Activated CD8-positive, alpha-beta memory T cell treated with anti-CD3 and anti-CD28 coated beads for 24 hours (primary cell): ENCODE data around the gene VTI1B.
"Not testable (repeated sequence)": the region's sequence is repeated elsewhere in the genome, so short reads cannot be mapped to it uniquely, and the experiment has no call there.

Experiments used
- DNase-seq: peaks from one replicate; pipeline ENCODE4 v3.0.0-alpha.2; 2020

The VTI1B gene

DNA sequence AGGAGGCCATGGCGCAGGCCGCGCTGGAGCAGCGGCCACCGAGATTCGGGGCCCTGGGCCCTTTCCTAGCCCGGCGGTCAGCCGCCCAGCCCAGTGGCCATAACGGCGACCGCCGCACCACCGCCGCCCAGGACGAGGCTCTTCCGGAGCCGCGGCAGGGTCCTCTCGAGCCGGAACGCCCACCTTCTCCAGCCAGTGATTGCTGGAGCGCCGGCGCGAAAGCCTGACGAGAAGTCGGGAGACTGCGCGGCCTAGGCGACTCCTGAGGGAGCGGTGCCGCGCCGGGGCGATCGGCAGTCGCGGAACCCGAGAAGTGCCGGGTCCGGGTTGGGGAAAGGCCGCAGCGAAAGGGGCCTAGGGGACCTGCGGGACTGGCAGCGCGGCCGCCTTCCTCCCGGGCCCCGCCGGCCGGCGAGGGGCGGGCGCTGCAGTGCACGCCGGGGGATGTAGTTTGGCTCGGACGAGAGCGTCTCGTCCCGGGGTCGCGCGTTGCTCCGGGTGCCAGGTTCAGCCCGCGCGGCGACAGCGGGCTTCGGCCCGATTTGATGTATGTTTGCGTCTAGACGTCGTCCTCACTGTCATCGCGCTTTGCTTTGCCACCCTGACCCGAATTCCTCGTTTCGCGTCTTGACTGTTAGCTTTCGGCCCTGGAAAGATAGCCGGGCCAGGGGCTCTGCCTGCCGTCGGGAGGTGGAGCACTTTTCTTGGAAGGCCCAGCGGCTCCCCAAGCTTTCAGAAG lies at the start of gene VTI1B:
Gene VTI1B, minus strand, starts transcription at position 153 of the 739 bp plus-strand sequence. Its CDS starts 143 bp downstream, at position 10.
- DNase-seq: peak; percentile 95

DNA sequence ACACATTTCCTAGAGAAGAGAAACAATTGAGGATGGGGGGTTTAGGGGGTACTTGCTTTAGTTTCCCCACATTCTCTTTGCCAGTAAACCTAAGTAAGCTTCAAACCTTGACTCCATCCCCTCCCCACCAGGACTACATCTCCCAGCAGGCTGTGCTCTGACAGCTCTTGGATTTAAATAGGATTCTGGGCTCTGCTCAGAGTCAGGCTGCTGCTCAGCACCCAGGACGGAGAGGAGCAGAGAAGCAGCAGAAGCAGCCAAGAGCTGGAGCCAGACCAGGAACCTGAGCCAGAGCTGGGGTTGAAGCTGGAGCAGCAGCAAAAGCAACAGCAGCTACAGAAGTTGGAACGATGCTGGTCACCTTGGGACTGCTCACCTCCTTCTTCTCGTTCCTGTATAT lies 47.9 kb upstream of the VTI1B start:
- DNase-seq: no peak

GRCh38 chr14:67721875-67722274 lies 47.4 kb upstream of the VTI1B start:
- DNase-seq: no peak

DNA sequence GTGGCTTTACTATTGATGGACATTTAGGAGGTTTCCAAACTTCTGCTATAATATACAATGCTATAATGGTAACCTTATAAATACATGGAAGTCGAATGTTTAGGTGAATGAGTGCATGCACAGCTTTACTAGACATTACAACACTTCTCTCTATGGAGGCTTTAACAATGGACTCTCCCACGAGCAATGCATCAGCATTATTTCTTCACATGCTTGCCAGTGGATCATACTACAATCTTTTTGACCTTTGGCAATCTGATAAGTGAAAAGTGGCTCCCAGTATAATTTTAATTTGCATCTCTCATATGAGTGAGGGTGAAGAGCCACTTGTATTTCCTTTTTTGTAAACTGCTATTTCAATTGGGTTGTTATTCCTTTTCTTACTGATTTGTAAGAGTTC lies 45.4 kb upstream of the VTI1B start:
- no peak for DNase-seq

DNA sequence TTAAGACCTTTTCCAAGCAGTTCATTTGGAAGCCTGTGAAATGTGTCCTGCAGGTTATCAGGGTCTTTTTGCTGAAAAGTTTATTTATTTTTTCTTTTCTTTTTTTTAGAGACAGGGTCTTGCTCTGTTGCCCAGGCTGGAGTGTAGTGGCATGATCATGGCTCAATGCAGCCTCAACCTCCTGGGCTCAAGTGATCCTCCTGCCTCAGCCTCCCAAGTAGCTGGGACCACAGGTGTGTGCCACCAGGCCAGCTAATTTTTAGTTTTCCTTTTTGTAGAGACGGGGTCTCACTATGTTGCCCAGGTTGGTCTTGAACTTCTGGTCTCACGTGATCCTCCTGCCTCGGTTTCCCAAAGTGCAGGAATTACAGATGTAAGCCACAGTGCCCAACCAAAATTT lies 45.0 kb upstream of the VTI1B start:
- DNase-seq: not testable (repeated sequence)

DNA sequence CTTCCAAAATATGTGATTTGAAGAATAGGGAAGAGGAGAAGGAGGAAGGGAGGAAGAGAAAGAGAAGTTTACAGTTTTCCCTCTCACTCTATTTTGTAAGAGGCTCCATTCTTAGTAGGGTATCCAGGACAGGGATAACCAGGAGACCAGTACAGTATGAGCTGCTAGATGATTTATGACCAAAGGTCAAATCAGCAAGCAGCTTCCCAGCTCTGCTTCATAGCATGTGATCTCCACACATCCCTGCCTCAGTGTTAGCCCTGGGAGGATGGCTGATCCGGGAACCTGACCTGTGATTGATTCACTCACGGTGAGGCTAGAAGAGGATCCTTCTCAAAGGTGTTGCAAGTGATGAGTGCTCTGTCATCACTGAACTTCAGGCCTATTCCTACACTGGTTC lies 43.8 kb upstream of the VTI1B start:
- no peak for DNase-seq

DNA sequence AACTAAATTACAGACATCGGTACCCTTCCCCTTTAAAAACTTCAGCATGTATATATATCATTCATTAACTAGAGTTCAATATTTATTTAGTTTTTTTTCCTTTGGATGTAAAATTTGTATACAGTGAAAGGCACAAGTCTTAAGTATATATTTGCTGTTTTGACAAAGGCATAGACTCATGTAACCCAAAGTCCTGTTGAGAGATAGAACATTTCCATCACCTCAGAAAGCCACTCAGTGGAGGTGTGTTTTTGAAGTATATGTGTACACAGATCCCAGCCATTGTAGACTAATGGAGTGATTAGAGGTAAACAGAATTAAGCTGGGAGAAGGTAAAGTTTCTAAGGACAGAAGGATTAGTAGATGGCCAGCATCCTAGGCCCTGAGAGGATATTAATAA lies 42.6 kb upstream of the VTI1B start:
- no peak for DNase-seq

DNA sequence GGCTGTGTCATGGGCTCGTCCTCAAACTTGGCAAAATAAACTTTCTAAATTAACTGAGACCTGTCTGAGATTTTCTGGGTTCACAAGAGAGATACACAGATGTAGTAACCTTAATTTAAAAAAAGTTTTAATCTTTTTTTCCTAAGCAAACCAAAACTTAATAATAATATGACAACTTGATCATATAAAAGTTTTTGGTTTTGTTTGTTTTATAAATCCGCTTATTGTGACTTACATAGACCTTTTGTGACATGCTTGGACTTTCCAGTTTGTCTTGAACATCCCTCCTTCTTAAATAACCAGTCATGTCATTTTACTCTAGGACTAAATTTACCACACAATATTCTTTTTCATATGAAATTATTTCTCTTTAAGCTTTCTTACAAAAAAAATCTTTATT lies 35.8 kb upstream of the VTI1B start:
- no peak for DNase-seq

- DNase-seq: not testable (repeated sequence)
These were observed 35.4 kb upstream of the VTI1B start for GRCh38 chr14:67709796-67710195.

GRCh38 chr14:67709346-67709745 lies 34.9 kb upstream of the VTI1B start:
- not testable (repeated sequence) for DNase-seq

- DNase-seq: no peak
These were observed 30.8 kb upstream of the VTI1B start for GRCh38 chr14:67705211-67705610.

DNA sequence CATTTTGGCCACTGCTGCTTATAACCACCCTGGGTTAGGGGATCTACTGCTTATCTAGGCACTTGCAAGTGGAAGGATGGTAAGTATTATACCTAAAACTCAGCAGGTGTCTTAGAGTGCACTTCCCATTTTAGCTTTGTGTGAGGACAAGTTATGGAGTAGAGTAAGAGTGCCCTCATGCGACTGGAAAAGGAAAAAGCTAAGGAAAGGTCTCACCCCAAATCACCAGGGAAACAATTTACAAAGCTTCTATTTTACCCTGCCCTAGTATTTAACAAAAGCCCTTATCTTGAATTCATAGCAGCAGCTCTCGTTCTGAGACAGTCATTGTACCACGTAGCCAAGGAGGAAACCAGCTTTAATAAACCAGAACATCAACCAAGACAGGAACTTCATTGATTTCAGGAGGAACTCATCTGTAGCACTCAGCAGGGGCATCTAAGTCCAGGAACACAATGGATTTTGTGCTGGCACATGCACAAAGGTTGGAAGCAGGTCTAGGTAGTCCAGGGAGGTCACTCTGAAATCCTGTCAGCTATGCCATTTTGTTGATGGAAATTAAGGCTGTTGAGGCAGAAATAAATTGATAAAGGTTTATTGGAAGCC lies 30.2 kb upstream of the VTI1B start:
- DNase-seq: no peak

DNA sequence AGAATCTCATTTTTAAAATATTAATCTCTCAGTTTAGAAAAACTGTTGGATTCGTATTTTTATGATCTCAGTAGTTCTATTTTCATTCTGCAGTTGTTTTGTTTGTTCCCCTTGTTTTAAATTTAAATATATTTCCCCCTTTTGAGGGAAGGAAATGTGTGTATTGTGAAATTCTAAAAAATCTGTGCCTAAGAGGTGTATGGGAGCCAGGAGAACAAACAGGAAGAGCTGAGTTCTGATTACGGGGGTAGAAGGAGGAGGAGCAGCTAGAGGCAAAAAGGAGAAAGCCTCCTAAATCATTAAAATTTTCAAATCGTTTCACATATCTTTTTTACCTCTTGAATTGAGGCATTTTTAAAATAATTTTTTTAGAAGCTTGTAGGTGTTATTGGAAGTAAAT lies 29.6 kb upstream of the VTI1B start:
- no peak for DNase-seq

- not testable (repeated sequence) for DNase-seq
These were observed 27.1 kb upstream of the VTI1B start, which contains the start of gene RDH12 for GRCh38 chr14:67701492-67701891. Gene RDH12 (plus strand): TSS chr14:67701886. CDS start chr14:67722643, 20,757 bp downstream.

DNA sequence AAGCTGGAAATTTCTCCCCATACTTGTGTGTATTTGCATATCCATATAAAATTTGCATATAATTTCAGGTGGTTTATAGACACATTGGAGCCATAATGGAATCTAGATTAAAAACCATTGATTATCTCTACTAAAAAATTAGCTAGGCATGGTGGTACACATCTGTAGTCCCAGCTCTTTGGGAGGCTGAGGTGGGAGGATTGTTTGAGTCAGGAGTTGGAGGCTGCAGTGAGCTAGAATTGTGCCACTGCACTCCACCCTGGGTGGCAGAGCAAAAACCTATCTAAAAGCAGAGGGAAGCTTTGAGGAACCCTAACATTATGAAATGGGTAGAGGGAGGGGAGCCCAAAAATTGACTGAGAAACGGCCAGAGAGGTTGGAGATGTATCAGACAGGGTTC lies 23.7 kb upstream of the VTI1B start:
- no peak for DNase-seq

GRCh38 chr14:67697006-67697405 lies 22.6 kb upstream of the VTI1B start:
- DNase-seq: no peak

- peak; percentile 88 for DNase-seq
These were observed 21.0 kb upstream of the VTI1B start, which contains the start of gene RDH11 for GRCh38 chr14:67695394-67695949. Gene RDH11 (minus strand): TSS chr14:67695764. CDS start chr14:67695703, 61 bp downstream.

DNA sequence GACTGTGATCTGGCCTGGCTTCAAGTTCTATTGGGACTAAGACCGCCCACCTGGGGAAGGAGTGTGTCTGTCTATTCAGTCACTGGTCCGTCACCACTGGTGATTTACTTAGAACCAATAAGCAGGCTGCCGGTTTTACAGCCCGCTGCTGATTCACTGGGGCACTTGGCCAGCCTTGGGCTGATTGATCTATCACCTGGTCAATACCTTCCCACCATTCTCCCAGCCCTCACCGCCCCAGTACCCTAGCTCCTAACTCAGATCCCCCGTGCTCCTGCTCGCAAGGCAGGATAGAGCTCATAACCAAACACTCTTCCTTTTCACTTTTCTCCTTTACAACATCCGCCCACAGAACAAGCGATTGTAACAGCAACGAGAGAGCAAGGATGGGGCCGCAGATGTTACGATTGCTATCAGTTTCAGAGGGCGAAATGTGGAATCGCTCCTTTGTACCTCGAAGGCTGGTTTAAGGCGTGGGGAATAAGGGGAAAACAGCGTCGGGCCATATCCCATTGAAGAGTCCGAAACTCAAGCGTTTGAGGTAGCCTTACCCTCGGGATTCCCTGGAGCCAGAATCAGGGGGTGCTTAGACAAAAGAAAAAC lies 20.5 kb upstream of the VTI1B start:
- DNase-seq: peak; percentile 84

DNA sequence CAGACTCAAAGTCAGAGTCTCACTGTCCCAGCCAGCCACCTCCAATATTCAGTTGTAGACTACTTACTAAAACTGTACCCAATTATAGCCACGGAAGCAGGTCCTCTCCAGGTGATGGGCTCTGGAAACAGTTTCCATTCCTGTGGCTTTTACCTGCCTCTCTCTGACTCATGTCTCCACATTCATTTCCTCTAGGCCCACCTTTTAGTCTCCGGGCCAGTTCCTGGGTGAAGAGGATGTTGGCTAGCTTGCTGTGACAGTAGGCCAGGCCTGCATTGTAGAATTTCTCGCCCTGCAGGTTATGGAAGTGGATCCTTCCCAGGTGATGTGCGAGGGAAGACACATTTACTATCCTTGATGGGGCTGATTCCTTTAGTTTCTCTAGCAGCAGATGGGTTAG lies 15.6 kb upstream of the VTI1B start:
- DNase-seq: no peak

GRCh38 chr14:67683842-67684241 lies 9.4 kb upstream of the VTI1B start:
- no peak for DNase-seq

DNA sequence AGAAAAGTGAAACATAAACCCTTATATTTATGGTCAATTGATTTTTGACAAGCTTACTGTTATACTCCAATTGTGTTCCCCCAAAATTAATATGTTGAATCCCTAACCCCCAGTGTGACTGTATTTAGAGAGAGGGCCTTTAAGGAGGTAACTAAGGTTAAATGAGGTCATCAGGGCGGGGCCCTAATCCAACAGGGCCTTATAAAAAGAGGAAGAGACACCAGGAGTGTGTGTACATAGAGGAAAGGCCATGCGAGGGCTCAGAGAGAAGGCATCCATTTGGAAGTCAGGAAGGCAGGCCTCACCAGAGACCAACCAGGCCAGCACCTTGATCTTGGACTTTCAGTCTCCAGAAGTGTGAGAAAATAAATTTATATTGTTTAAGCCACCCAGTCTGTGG lies 6.5 kb upstream of the VTI1B start:
- DNase-seq: no peak

- no peak for DNase-seq
These were observed 5.7 kb upstream of the VTI1B start for GRCh38 chr14:67680121-67680602.

DNA sequence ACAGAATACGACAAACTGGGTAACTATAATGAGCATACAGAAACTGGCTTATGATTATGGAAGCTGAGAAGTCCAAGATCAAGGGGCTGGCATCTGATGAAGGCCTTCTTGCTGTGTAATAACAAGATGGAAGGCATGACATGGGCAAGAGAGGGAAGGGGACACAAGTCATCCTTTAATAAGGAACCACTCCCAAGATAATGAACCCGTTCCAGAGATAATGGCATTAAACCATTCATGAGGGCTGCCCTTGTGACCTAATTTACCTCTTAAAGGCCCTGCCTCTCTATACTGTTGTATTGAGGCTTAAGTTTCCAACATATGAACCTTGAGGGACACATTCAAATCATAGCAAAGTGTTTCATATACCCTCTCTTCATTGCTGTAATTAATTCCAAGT lies 4.6 kb upstream of the VTI1B start:
- DNase-seq: no peak

- no peak for DNase-seq
These were observed 769 bp upstream of the VTI1B start for GRCh38 chr14:67675219-67675582.
